Keratinocyte (primary cell): ENCODE data around the gene DIAPH3.

Experiments used
- CTCF ChIP-seq, 3 experiments: IDR thresholded peaks in 1 of 3; conservative IDR thresholded peaks in 1 of 3; optimal IDR thresholded peaks in 1 of 3; 2 replicates in 2 of 3; 3 replicates in 1 of 3; pipeline versions ENCODE3 to v1.5.1; 2011; ENCODE audit warnings: low read length in 3 of 3, mild to moderate bottlenecking in 3 of 3, moderate library complexity in 2 of 3, control low read depth in 1 of 3, inconsistent platforms in 1 of 3; ENCODE audit not compliant: insufficient read depth in 2 of 3; ENCODE audit errors: extremely low read depth in 1 of 3
- EZH2 ChIP-seq: IDR thresholded peaks from one replicate; pipeline ENCODE4 v1.6.1; 2012; ENCODE audit warnings: inconsistent platforms, mild to moderate bottlenecking, low read length, moderate library complexity

DNA sequence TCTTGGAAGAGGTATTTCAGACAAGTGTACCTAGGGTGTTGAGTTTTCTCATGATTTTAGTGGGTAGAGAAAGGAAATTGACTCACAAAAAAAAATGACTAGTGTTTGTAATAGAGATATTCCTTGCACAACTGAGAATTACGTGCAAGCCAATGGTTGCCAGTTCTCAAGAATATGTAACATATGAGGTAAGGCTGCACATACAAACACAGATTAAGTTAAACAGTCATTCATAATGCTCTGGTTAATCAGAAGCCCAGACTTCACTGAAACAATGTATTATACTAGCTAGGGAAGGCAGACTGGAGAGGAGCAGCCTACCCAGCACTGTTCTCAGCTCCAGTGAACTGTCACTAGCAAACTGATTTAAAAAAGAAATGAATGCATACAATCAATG, 418.3 kb downstream of the DIAPH3 start:
- TF ChIP-seq CTCF (optimal IDR thresholded peaks at IDR 0.05 in 1 of 3, IDR thresholded peaks at IDR 0.05 in 1 of 3, conservative IDR thresholded peaks at IDR 0.05 in 1 of 3; ENCODE audit: extremely low read depth in 1 of 3, insufficient read depth in 2 of 3, low read length in 3 of 3) (no peak), EZH2 (no peak)
